ENCODE measurements around the gene CR1L.

DNA sequence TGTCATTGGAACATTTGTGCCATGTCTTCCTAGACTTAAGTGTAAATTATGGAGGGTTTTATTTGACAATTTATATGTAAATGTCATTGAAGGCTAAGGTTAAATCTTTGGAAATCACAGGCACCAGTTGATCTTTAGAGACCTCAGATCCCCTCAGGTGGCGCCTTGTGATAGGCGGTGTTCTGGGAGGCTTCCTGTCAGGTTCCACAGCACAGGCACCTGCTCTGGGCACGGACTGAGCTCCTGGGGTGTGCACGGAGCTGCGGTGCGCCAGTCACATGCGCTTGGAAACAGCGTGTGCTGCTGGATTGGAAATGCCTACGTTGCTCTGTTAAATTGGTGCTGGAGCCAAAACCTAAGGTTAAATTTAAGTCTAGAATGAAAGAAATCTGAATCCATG is 119.0 kb downstream of the CR1L start:
- TF ChIP-seq POLR2AphosphoS5 (IDR thresholded peaks at IDR 0.05), result no peak
- TF ChIP-seq, protein P1, sequence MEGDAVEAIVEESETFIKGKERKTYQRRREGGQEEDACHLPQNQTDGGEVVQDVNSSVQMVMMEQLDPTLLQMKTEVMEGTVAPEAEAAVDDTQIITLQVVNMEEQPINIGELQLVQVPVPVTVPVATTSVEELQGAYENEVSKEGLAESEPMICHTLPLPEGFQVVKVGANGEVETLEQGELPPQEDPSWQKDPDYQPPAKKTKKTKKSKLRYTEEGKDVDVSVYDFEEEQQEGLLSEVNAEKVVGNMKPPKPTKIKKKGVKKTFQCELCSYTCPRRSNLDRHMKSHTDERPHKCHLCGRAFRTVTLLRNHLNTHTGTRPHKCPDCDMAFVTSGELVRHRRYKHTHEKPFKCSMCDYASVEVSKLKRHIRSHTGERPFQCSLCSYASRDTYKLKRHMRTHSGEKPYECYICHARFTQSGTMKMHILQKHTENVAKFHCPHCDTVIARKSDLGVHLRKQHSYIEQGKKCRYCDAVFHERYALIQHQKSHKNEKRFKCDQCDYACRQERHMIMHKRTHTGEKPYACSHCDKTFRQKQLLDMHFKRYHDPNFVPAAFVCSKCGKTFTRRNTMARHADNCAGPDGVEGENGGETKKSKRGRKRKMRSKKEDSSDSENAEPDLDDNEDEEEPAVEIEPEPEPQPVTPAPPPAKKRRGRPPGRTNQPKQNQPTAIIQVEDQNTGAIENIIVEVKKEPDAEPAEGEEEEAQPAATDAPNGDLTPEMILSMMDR (IDR thresholded peaks at IDR 0.05), result no peak
- TF ChIP-seq POLR2A (IDR thresholded peaks at IDR 0.05), result no peak
- TF ChIP-seq EP300 (IDR thresholded peaks at IDR 0.05), result no peak

All from gastroesophageal sphincter (tissue), 3 donors.